CD4-positive, alpha-beta T cell treated with Interleukin-6 for 4 hours (primary cell): ENCODE results near the gene TARM1.
"Not testable (repeated sequence)": the region's sequence is repeated elsewhere in the genome, so short reads cannot be mapped to it uniquely, and the experiment has no call there.

Experiments
- DNase-seq: peaks from one replicate; pipeline ENCODE4 v3.0.0-alpha.2; 2020; ENCODE audit warnings: mixed read lengths

TARM1 gene

DNA sequence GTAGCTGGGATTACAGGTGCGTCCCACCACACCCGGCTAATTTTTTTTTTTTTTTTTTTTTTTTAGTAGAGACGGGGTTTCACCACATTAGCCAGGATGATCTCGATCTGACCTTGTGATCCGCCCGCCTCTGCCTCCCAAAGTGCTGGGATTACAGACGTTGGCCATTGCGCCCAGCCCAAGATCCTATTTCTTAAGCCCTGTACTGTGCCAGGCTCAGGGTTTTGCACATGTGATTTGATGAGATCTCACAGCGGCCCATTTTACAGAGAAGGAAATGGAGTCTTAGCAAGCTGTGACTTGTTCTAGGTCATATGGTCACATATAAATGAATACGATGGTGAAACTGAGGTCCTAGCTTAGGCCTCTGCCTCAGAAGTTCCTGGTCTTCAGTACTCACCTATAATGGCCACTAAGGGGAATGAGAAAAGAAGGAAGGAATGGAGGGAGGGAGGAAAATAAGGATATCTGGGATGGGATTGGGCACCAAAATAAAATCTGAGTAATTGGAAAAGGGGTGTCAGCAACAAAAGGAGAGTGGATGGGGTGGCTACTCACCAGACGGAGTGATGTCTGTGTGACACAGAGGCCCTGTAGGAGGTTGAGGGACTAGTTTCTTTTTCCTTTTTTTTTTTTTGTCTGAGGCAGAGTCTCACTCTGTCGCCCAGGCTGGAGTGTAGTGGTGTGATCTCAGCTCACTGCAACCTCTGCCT is 18.2 kb upstream of the TARM1 start:
- no peak for DNase-seq

GRCh38 chr19:54096617-54097106 is 15.5 kb upstream of the TARM1 start:
- peak; percentile 33 for DNase-seq

- peak; percentile 69 for DNase-seq
Observed at GRCh38 chr19:54095859-54096616, 14.9 kb upstream of the TARM1 start.

DNA sequence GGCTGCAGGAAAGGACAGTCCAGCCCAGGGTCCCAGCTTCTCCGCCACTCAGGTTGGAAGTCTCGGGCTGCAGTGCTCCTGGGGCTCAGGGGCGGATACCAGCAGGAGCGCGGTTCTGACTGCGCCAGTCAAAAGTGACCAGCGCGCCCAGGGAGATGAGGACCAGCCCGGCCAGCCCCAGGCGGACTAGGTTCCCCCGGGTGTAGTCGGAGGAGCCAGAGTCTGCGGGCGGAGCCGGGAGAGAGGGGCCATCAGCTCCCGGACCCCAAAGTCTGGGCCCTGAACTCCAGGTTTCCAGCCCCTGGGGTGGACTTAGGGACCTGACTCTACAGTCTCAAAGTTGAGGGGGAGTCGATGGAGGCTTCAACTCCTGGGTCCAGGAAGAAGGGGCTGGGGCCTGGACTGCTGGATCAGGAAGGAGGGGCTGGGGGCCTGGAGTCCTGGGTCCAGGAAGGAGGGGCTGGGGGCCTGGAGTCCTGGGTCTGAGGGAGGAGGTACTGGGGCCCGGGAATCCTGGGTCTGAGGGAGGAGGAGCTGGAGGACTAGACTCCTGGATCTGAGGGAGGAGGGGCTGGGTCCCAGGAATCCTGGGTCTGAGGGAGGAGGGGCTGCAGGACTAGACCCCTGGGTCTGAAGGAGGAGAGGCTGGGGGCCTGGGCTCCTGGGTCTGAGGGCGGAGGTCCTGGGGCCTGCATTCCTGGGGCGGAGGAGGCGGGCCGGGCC is 14.1 kb upstream of the TARM1 start:
- no peak for DNase-seq

DNA sequence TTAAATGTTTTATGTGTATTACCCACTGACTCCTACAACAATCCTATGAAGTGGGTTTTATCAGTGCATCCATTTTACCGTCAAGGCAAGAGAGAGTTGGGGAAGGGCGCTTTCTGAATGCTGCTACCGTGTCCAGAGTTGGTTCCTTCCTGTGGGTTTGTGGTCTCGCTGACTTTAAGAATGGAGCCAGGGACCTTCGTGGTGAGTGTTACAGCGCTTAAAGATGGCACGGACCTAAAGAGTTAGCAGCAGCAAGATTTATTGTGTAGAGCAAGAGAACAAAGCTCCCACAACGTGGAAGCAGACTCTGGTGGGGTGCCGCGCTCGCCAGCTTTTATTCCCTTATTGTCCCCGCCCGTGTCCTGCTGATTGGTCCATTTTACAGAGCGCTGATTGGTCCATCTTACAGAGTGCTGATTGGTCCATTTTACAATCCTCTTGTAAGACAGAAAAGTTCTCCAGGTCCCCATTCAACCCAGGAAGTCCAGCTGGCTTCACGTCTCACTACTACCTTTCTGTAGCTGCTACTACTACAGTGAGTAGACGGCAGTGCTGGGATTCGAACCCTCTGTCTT is 13.3 kb upstream of the TARM1 start:
- no peak for DNase-seq

DNA sequence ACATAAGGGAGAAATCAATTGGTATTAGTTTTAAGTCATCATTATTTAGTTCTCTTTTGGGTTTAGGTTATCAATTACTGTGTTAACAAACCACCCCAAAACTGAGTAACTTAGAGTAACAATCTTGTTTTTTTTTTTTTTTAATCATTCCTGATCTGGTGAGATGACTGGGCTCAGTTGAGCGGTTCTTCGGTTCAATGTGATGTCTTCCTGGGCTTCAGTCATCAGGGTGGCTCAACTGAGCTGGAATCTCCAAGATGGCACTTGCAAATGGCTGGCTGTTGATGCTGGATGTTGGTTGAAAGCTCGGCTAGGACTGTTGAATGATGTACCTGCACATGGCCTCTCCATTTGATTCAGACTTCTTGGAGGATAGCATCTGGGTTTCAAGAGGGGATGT is 3.2 kb upstream of the TARM1 start:
- no peak for DNase-seq

GRCh38 chr19:54077334-54077733 is 3.8 kb downstream of the TARM1 start:
- DNase-seq: no peak

DNA sequence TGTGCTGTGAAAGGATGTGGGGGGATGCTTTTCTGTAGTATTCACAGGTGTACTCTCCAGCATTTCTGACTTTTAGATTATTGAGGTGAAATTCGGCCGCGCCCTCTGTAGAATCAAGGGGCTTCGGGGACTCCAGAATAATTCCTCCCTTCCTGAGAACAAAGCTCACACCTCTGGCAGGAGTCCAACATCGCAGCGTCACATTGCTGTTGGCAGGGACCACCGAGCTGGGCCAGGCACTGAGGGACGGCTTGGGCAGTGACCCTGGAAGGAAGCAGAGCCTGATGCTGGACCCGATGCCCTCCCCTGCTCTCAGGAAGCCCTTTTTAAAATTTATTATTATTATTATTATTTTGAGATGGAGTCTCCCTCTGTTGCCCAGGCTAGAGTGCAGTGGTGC is 6.3 kb downstream of the TARM1 start:
- DNase-seq: no peak

- no peak for DNase-seq
Observed at GRCh38 chr19:54073829-54074228, 7.3 kb downstream of the TARM1 start.

DNA sequence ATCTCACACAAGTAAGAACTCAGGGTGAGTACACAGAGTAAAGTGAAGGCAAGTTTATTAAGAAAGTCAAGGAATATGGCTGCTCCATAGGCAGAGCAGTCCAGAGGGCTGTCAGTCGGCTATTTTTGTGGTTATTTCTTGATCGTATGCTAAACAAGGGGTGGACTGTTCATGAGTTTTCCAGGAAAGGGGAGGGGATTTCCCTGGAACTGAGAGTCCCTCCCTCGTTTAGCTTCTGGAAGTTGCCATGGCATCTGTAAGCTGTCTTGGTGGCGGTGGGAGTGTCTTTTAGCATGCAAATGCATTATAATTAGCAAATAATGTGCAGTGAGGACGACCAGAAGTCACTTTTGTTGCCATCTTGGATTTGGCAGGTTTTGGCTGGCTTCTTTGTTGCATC is 11.7 kb downstream of the TARM1 start:
- no peak for DNase-seq

DNA sequence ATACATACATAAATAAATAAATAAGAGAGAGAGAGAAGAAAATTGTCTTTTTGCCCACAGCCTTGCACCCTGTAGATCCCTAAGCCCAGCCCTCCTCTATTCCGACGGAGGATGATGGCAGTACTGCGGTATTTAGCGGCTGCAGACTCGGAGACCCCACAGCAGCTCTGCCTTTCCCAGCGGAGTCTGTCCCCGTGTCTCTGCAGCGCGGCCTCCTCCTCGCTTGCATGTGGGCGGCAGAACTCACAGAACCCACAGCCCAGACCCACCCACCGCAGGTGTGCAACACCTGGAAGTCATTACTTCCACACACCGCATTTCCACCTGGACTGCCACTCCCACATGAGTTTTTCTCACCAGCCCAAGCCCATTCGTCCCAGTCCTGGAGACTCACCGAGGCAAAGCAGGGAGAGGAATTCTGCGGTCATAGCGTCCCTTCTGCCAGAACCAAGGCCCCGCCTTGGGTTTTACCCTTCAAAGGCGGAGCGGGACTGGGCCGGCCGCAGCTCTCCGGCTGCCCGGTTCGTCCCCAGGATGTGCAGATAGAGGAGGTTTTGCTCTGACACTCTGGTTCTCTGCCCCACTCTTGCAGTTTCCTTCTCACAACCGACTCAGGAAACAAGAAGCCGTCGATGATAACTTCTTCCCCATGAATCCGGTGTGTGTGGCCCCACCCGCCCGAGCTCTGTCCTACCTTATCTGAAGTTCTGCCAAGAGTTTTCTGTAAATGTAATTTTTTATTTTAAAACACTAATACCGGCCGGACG is 17.6 kb downstream of the TARM1 start, which contains the start of gene VSTM1:
Gene VSTM1, minus strand, starts transcription at position 548 of the 767 bp plus-strand sequence. Its CDS starts 120 bp downstream, at position 428.
- DNase-seq: no peak

- DNase-seq: no peak
Observed at GRCh38 chr19:54062643-54063042, 18.5 kb downstream of the TARM1 start.

- DNase-seq: no peak
Observed at GRCh38 chr19:54047616-54048015, 33.5 kb downstream of the TARM1 start.

- DNase-seq: no peak
Observed at GRCh38 chr19:54045771-54046170, 35.4 kb downstream of the TARM1 start.

DNA sequence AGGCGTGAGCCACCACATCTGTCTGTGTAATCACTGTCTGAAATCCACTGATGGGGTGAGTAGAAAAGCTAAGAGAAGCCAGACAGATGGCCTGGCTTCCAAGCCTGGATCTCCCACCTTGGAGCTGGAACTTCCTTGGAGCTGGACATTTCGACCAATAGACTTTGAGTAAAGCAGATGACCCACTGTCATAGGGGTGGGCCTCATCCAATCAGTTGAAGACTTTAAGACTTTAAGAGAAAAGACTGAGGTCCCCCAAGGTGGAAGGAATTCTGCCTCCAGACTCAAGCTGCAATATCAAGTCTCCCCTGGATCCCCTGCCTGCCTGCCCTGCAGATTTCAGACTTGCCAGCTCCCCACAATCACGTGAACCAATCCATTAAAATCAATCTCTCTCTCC is 38.2 kb downstream of the TARM1 start:
- DNase-seq: no peak

DNA sequence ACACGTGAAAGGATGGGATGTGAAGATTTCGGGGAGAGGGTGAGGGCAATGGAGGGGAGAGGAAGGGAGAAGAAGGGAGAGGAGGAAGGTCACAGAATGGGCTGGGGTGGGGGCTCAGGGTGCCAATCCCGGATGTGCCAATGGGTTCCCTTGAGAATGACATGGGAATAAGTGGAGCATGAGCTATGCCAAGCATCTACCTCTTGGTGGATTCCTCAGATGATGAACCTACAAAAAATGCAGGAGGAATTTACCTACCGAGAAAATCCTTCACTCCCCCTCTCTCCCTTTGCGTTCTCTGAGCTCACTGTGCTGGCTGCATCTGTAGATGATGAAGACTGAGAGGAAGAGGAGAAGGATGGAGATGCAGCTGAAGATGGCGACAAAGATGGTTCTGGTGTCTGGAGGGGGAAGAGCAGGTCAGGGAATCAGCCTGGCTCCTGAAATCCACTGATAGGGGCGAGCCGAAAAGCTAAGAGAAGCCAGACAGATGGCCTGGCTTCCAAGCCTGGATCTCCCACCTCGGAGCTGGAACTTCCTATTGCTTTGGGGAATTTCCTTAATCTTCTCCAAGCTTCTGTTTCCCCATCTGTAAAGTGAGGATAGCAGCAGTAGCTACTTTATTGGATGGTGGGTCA is 39.1 kb downstream of the TARM1 start:
- DNase-seq: no peak

DNA sequence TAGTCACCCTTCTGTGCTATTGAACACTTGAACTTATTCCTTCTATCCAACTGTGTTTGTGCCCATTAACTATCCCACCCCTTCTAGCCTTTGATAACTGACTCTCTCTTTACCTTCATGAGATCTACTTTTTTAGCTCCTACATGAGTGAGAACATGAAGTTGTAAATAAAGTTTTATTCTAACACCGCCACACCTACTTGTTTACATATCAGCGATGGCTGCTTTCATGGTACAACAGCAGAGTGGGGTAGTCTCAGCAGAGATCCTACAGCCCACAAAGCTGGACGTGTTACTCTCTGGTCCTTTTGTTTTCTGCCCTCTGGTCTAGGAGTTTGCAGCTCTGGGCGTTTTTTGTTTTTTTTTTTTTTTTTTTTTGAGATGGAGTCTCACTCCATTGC is 41.2 kb downstream of the TARM1 start:
- DNase-seq: no peak

DNA sequence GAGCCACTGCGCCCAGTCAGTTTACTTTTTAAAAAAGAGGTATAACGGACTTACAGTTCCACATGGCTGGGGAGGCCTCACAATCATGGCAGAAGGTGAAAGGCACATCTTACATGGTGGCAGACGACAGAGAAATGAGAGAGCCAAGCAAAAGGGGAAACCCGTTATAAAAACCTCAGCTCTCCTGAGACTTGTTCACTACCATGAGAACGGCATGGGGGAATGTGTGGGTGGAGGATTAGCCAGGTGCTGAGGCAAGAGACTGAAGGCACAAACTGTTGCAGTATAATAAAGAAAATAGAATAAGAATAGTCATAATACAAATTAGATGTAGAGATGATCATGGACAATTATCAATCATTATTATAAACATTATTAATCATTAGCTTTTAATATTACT is 44.6 kb downstream of the TARM1 start:
- DNase-seq: not testable (repeated sequence)

- no peak for DNase-seq
Observed at GRCh38 chr19:54035215-54036178, 45.7 kb downstream of the TARM1 start.

DNA sequence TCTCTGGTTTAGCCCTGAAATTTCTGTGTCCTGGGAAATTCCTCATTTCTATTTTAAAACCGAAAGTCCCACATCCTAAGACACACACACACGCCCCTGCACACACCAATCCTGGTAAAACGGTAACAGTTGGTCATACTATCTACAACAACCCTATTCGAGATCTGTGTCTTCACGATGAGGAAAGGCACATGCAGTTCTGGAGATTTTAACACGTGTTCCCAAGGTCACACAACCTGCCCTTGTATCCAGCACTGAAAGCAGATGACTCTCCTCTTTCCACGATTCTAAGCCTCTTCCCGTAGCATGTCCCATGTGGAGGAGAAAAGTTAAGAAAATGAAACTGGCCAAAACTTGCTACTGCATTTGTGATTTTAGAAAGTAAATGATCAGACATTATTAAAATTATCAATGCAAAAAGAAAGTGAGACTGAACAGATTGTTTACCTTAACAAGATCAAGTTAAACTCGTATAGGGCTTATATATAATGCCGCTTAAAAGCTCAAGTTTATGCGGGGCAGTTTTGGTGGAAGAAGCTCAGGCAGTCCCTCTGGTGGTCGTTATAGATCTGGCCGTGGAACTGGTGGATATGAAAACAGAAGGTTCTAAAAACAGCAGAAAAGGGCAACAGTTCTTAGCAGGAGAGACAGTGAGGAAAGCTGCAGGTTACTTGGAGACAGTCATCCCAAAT is 50.1 kb downstream of the TARM1 start:
- no peak for DNase-seq
